NCI-H345 treated with DMSO at 0.1 percent for 48 hours (cell line): ENCODE measurements around the gene KCTD1.

Source experiments
- DNase-seq: peaks from one replicate; lab custom pipeline; 2025; ENCODE audit not compliant: unreplicated experiment; lab: John Stamatoyannopoulos, UW

KCTD1 gene

DNA sequence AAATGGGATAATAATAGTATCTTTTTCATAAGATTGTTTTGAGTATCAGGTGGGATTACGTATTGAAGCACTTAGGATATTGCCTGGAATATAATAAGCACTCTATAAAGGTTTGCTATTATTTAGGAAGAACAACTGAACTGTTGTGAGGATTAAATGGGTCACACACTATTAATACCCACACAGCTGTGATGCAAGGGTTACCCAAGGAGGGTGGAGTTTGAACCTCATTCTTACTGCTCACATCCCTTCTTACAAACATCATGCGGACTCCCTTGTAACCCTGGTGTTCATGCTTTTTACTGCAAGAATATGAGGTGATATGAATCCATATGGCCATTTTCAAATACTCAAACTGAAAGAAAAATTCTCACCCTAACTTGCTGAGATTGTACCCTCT is 113.5 kb downstream of the KCTD1 start:
- DNase-seq: no peak

GRCh38 chr18:26432651-26433424 is 115.5 kb downstream of the KCTD1 start:
- DNase-seq: no peak

DNA sequence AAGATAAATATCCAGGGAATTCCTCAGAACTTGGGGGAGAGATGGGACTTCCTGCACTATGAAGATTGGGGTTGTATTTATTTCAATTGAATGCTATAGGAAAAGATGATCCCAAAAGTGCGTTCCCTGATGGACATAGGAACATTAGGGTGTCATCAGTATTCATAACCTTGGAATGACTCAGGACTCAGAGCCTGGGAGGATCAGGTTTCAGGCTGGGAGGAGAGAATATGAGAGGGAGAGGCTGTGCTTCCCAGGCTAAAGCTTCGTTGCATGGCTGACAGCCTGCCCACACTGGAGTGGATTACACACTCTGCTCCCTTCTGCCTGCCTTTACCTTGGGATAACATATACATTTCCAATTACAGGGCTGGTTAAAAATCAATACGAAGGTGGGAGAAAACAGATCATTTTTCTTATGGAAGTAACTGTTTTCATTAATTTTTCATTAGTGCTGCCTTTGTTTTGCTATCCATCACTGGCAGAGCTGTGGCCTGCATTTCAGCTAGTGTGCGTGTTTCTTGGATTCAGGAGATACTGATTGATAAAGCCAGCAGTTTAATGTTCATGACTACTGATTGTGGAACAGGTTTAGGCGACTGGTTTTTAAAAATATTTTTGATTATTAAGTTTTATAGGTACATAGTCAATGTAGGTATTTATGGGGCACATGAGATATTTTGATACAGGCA is 118.7 kb downstream of the KCTD1 start:
- no peak for DNase-seq

GRCh38 chr18:26425148-26425531 is 123.2 kb downstream of the KCTD1 start:
- DNase-seq: no peak

- no peak for DNase-seq
Observed at GRCh38 chr18:26424428-26425147, 123.8 kb downstream of the KCTD1 start.

- no peak for DNase-seq
Observed at GRCh38 chr18:26422472-26423162, 125.7 kb downstream of the KCTD1 start.

DNA sequence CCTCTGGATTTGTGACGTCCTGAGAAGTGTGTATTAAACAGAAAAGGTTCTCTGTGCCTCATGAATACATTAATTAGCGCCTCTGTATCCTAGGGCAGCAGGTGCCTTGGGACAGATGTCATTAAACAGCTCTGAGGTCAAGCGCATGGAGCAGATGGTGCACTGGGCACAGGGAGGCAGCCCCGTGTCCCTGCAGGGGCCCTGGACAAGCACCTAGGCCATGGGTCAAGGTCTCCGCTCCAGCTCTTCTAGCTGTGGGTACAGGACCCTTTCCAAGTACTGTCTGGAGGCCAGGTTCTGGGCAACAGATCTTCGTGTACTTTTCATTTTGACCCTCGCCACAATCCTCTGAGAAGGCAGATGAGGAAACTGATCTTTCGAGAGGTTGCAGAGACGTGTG is 126.4 kb downstream of the KCTD1 start:
- no peak for DNase-seq

DNA sequence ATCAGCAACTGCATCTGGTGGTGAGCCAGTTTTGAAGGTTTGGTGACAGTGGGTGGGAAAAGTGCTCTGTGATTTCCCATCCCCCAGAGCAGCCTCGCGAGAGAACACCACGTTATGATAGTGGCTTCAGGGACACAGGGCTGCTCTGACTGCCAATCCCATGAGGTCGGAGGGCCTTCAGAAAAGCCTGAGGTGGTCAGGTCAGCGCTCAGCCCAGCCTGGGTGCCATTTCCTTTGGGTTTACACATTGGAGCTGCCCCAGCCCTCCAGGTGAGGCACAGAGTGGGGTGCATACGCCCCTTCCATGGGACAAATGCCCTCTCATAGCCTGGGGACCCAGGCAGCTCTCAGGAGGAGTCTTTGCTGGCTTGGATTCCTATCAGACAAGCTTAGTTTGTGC is 126.8 kb downstream of the KCTD1 start:
- DNase-seq: no peak

- DNase-seq: no peak
Observed at GRCh38 chr18:26419746-26420145, 128.6 kb downstream of the KCTD1 start.

- DNase-seq: no peak
Observed at GRCh38 chr18:26418225-26418624, 130.1 kb downstream of the KCTD1 start.

GRCh38 chr18:26417190-26417589 is 131.2 kb downstream of the KCTD1 start:
- no peak for DNase-seq

DNA sequence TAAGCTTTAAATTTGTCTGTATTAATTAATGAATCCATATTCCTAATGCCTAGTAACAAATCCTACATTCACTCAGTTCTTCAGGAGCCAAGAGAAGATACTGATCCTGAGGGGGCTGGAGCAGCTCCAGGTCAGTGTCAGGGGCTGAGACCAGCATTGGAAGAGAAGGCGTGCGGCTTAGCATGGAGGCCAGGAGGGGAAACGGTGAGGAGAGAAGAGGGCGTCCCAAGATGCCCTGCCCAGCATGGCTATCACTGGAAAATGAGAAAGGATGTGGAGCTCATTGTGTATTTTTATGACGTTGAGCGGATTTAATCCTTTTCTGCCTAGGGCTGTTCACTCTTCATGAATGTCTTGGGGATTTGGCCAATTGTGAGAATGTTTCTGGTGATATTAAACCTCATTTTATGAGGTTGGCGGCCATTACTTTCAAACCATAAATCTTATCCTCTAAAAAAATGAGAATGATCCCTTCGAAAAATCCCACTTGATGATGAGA is 131.7 kb downstream of the KCTD1 start:
- DNase-seq: no peak

DNA sequence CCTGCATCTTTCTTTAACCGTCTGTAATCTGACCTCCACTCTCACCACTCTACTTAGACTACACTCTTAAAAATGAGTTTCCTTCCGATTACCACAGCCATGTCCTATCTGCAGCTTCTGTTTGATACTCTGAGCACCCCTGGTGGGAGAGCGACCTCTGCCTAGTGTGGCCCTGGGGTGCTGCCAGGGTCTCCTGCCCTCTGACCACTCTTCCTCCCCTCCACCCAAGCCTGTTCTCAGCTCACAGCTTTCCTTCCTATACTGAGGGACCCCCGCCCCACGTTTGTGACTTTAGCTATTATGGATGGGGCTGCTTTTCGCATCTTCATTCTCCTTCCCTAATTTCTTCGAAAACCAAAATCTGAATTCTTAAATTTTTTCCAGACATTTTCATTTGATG is 132.7 kb downstream of the KCTD1 start:
- DNase-seq: no peak

DNA sequence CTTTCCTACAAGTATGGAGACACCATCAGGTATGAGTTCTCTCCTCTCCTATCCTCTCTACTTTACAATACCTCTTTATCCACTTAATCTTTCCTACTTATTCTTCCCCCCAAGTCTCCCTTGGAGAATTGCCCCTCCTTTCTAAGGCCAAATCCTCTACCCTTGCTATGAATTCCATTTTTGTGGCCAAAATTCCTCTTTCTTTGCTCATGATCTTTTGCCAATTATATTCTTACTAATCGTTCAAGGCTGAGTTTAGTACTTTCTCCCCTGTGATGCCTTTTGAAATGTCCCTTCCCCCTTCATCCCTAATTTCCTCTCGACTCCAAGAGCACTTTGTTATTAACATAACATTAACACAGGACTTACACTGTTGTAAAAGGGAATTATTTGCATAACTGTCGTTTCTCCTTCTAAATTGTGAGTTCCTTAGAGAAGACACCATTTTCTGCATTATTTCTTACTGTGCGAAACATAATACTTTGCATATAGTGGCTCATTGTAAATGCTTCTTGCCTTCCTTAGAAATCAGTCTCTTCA is 133.4 kb downstream of the KCTD1 start:
- DNase-seq: no peak

DNA sequence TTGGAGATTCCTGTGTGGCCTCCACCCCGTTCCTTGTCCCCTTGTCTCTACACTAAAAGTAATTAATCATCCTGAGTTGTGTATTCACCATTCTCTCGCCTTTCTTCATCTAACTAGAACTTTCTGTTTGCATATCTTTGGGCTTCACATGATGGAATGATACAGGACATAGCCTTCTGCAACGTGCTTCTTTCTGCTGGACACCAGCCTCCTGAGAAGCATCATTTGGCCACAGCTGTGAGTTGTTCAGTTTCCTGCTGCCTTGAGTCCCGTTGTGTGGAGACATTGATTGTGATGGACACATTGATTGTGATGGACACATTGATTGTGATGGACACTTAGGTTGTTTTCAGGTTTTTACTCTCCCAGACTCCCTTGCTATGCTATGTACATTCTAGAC is 139.3 kb downstream of the KCTD1 start:
- DNase-seq: no peak

DNA sequence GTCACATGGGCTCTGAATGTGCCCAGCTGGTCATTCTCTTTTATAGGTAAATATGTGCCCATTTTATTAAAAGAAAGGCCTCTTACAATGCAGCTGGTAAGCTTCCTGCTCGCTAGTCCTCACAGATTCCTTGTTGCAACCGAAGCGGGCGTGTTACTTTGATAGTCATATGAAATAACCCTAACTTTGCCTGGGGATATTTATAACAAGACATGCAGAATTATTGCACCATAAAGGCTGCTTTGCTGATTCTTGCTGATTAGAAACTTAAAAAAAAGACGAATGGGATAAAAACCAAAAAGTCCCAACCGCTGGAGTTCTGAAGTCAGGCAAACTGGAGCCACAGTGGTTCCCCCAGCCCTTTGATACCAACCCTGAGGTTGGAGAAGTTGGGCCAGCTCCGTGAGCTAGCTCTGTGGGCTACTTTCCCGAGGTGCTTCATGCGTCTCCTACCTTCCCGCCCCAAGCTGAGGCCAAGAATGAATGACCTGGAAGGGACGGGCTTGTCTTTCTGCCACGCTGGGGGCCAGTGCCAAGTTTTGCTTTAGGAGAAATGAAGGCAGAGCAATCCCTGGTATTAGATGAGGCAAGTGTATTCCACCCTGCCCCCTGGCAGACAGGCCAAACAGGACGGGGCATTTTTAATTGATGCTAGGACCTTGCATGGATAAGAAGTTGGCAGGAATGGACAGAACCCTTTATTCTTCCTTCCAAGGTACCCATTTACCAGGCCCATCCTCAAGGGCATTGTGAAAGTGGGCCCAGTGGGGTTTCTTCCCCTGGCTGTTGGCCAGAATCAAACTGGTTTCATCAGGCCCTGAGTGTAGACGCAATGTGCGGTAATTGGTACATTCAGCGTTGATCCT is 140.4 kb downstream of the KCTD1 start:
- no peak for DNase-seq

- no peak for DNase-seq
Observed at GRCh38 chr18:26406854-26407517, 141.4 kb downstream of the KCTD1 start.

- no peak for DNase-seq
Observed at GRCh38 chr18:26406324-26406723, 142.0 kb downstream of the KCTD1 start.

GRCh38 chr18:26405190-26405801 is 143.1 kb downstream of the KCTD1 start:
- DNase-seq: peak; percentile 50
